H9 (cell line): ENCODE data around the gene ATG101. TPM values are rescaled to one million over a fixed set of nuclear protein-coding genes. Genes with fewer than 3 reads are reported as not detected.

Experiments used
- DNase-seq: peaks from one replicate; pipeline ENCODE4 v3.0.0-alpha.2; 2017
- H2AFZ ChIP-seq: one replicate; pipeline ENCODE4 v1.6.1; 2013; ENCODE audit warnings: mild to moderate bottlenecking, low read length, control low read depth, moderate library complexity
- H2AK5ac ChIP-seq: 2 replicates; pipeline ENCODE4 v1.6.1; 2013; ENCODE audit warnings: low read length, control low read depth, mixed read lengths; ENCODE audit not compliant: insufficient read length
- H2BK120ac ChIP-seq: one replicate; pipeline ENCODE4 v1.6.1; 2013; ENCODE audit warnings: low read depth, mild to moderate bottlenecking, low read length, control low read depth, inconsistent platforms; ENCODE audit not compliant: poor library complexity, severe bottlenecking
- H2BK12ac ChIP-seq: 2 replicates; pipeline ENCODE4 v1.6.1; 2013; ENCODE audit warnings: low read length, control low read depth, mixed read lengths, low read depth; ENCODE audit not compliant: insufficient read length
- H2BK15ac ChIP-seq: 2 replicates; pipeline ENCODE4 v1.6.1; 2013; ENCODE audit warnings: low read depth, low read length, control low read depth
- H2BK20ac ChIP-seq: one replicate; pipeline ENCODE4 v1.6.1; 2013; ENCODE audit warnings: low read depth, mild to moderate bottlenecking, low read length, control low read depth, inconsistent platforms; ENCODE audit not compliant: poor library complexity, severe bottlenecking
- H2BK5ac ChIP-seq: 2 replicates; pipeline ENCODE4 v1.6.1; 2013; ENCODE audit warnings: low read length, control low read depth, mixed read lengths; ENCODE audit not compliant: insufficient read length
- H3K14ac ChIP-seq: 2 replicates; pipeline ENCODE4 v1.6.1; 2013; ENCODE audit warnings: low read length, control low read depth; ENCODE audit not compliant: insufficient read depth
- H3K18ac ChIP-seq: 2 replicates; pipeline ENCODE4 v1.6.1; 2013; ENCODE audit warnings: low read depth, mild to moderate bottlenecking, mixed read lengths, low read length, control low read depth; ENCODE audit not compliant: insufficient read length
- H3K23ac ChIP-seq: 2 replicates; pipeline ENCODE4 v1.6.1; 2013; ENCODE audit warnings: low read length, control low read depth, mixed read lengths, low read depth; ENCODE audit not compliant: insufficient read length
- H3K23me2 ChIP-seq: 2 replicates; pipeline ENCODE4 v1.6.1; 2013; ENCODE audit warnings: low read depth, mild to moderate bottlenecking, mixed read lengths, low read length, control low read depth; ENCODE audit not compliant: insufficient read length, poor library complexity, severe bottlenecking
- H3K27ac ChIP-seq: 2 replicates; pipeline ENCODE4 v1.5.1; 2013; ENCODE audit warnings: low read length, control low read depth, mixed read lengths, low read depth; ENCODE audit not compliant: insufficient read length
- H3K27me3 ChIP-seq: 2 replicates; pipeline ENCODE4 v1.6.1; 2013; ENCODE audit warnings: low read length, control low read depth, inconsistent platforms; ENCODE audit not compliant: insufficient read depth
- H3K4ac ChIP-seq: 2 replicates; pipeline ENCODE4 v1.6.1; 2013; ENCODE audit warnings: low read depth, mild to moderate bottlenecking, control low read depth, inconsistent platforms, low read length, moderate library complexity
- H3K4me1 ChIP-seq: 2 replicates; pipeline ENCODE4 v1.6.1; 2013; ENCODE audit warnings: low read length, control low read depth, inconsistent platforms; ENCODE audit not compliant: insufficient read depth
- H3K4me2 ChIP-seq: 2 replicates; pipeline ENCODE4 v1.6.1; 2013; ENCODE audit warnings: low read length, control low read depth, mixed read lengths; ENCODE audit not compliant: insufficient read length, insufficient read depth
- H3K56ac ChIP-seq: 2 replicates; pipeline ENCODE4 v1.6.1; 2013; ENCODE audit warnings: low read depth, mild to moderate bottlenecking, mixed read lengths, low read length, control low read depth; ENCODE audit not compliant: insufficient read length
- H3K79me1 ChIP-seq: 2 replicates; pipeline ENCODE4 v1.6.1; 2013; ENCODE audit warnings: low read depth, mild to moderate bottlenecking, moderate library complexity, low read length, control low read depth, inconsistent platforms; ENCODE audit not compliant: insufficient read depth, poor library complexity, severe bottlenecking
- H3K79me2 ChIP-seq: 2 replicates; pipeline ENCODE4 v1.6.1; 2013; ENCODE audit warnings: low read length, control low read depth, inconsistent platforms; ENCODE audit not compliant: insufficient read depth
- H3K9ac ChIP-seq: 2 replicates; pipeline ENCODE4 v1.6.1; 2013; ENCODE audit warnings: low read length, control low read depth, mixed read lengths; ENCODE audit not compliant: insufficient read length; ENCODE audit errors: extremely low read depth
- H3K9me3 ChIP-seq: one replicate; pipeline ENCODE4 v1.6.1; 2013; ENCODE audit warnings: low read depth, low read length, inconsistent platforms; ENCODE audit not compliant: control insufficient read depth
- H3T11ph ChIP-seq: one replicate; pipeline ENCODE4 v1.6.1; 2013; ENCODE audit warnings: mild to moderate bottlenecking, low read length, control low read depth, inconsistent platforms
- H4K20me1 ChIP-seq: one replicate; pipeline ENCODE4 v1.6.1; 2013; ENCODE audit not compliant: control insufficient read depth, insufficient read length, insufficient read depth
- H4K5ac ChIP-seq: 2 replicates; pipeline ENCODE4 v1.6.1; 2013; ENCODE audit warnings: low read depth, mild to moderate bottlenecking, mixed read lengths, low read length, control low read depth; ENCODE audit not compliant: insufficient read length
- H4K8ac ChIP-seq: replicated peaks from 2 replicates; pipeline ENCODE4 v1.6.1; 2013; ENCODE audit warnings: low read length, control low read depth, mixed read lengths, low read depth; ENCODE audit not compliant: insufficient read length
- H4K91ac ChIP-seq: 2 replicates; pipeline ENCODE4 v1.6.1; 2013; ENCODE audit warnings: low read depth, mild to moderate bottlenecking, moderate library complexity, mixed read lengths, low read length, control low read depth; ENCODE audit not compliant: insufficient read length
- H3K27ac Mint-ChIP-seq, 3 experiments: 2 replicates in 2 of 3; 3 replicates in 1 of 3; pipeline ENCODE4 v1.8.0; 2020 to 2021; ENCODE audit warnings: mixed read lengths in 3 of 3, mild to moderate bottlenecking in 1 of 3, moderate library complexity in 1 of 3
- H3K27me3 Mint-ChIP-seq: 2 replicates; pipeline ENCODE4 v1.8.0; 2021; ENCODE audit warnings: low read depth, mild to moderate bottlenecking, moderate library complexity, mixed read lengths
- H3K36me3 Mint-ChIP-seq, 3 experiments: 2 replicates in 2 of 3; 3 replicates in 1 of 3; pipeline ENCODE4 v1.8.0; 2020 to 2021; ENCODE audit warnings: low read depth in 3 of 3, mixed read lengths in 3 of 3; ENCODE audit not compliant: insufficient read depth in 1 of 3
- H3K4me1 Mint-ChIP-seq, 2 experiments: 2 replicates each; pipeline ENCODE4 v1.8.0; 2020; ENCODE audit warnings: mixed read lengths in 2 of 2
- H3K4me3 Mint-ChIP-seq, 2 experiments: 2 replicates in 1 of 2; 3 replicates in 1 of 2; pipeline ENCODE4 v1.8.0; 2020 to 2021; ENCODE audit warnings: mild to moderate bottlenecking in 2 of 2, mixed read lengths in 2 of 2, moderate library complexity in 1 of 2
- H3K9me3 Mint-ChIP-seq, 2 experiments: 2 replicates in 1 of 2; 3 replicates in 1 of 2; pipeline ENCODE4 v1.8.0; 2020; ENCODE audit warnings: mild to moderate bottlenecking in 2 of 2, mixed read lengths in 2 of 2, moderate library complexity in 1 of 2
- WGBS: extraction: QIAGEN DNeasy Blood & Tissue Kit; methylation state at CpG from one replicate; pipeline ENCODE4 v1.1.7; 2013; ENCODE audit warnings: missing lambda C conversion rate, low lambda C conversion rate, mixed read lengths; ENCODE audit not compliant: insufficient read length; ENCODE audit errors: extremely low coverage; 5-methylcytosine and 5-hydroxymethylcytosine counted together
- total RNA-seq: library from RNA; stranded (reverse); gene quantifications from 2 replicates; pipeline ENCODE4 v1.2.1, GENCODE V29; 2021
- TF ChIP-seq, protein P1 (sequence below): fragments of 200-600 bp; sonication (generic); conservative IDR thresholded peaks from 3 replicates; pipeline ENCODE4 v1.8.0; 2021; ENCODE audit warnings: antibody characterized with exemption, mild to moderate bottlenecking

ATG101 gene
- total RNA-seq, 1 experiment from 2014 or later: 58.3 TPM

DNA sequence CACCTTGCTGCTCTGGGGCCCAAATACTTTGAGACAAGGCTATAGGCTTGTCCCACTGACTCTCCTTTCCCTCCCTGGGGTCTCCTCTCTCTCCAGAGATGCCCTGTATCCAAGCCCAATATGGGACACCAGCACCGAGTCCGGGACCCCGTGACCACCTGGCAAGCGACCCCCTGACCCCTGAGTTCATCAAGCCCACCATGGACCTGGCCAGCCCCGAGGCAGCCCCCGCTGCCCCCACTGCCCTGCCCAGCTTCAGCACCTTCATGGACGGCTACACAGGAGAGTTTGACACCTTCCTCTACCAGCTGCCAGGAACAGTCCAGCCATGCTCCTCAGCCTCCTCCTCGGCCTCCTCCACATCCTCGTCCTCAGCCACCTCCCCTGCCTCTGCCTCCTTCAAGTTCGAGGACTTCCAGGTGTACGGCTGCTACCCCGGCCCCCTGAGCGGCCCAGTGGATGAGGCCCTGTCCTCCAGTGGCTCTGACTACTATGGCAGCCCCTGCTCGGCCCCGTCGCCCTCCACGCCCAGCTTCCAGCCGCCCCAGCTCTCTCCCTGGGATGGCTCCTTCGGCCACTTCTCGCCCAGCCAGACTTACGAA lies 15.4 kb upstream of the ATG101 start:
- Histone ChIP-seq H3K14ac (no peak overlapping the region), H3K9me3 (no peaks in the 10 kb centered on the region), H3K4me1 (no peaks in the 10 kb centered on the region; the same call in 1 of the 2 replicates), H2BK5ac (no peak overlapping the region), H2BK12ac (no peak overlapping the region), H4K5ac (no peak overlapping the region), H3K79me2 (no peaks in the 10 kb centered on the region), H4K20me1 (no peaks in the 10 kb centered on the region), H3K56ac (no peak overlapping the region), H2BK15ac (no peak overlapping the region), H3K23ac (no peak overlapping the region), H3K18ac (no peak overlapping the region), H2AFZ (no peak overlapping the region), H2AK5ac (no peak overlapping the region), H3K4ac (no peak overlapping the region), H4K91ac (no peak overlapping the region), H3K27ac (no peak overlapping the region), H4K8ac (no peak overlapping the region), H2BK20ac (no peak overlapping the region), H3K79me1 (no peaks in the 10 kb centered on the region), H2BK120ac (no peak overlapping the region), H3K9ac (no peak overlapping the region), H3K27me3 (peaks cover 3% of the 10 kb centered on the region; the same call in 1 of the 2 replicates), H3K23me2 (peaks cover 17% of the 10 kb centered on the region), H3T11ph (no peak overlapping the region), H3K4me2 (no peak overlapping the region)
- H3K4me1 Mint-ChIP-seq: peaks cover 23 to 28% of the 10 kb centered on the region in 2 experiments
- DNase-seq: no peak
- no peaks in the 10 kb centered on the region; a peak in 1 of 5 replicates for H3K9me3 Mint-ChIP-seq
- H3K36me3 Mint-ChIP-seq: peaks cover 0 to 28% (median 26%) of the 10 kb centered on the region in 3 experiments; a peak in 6 of 7 replicates
- WGBS: no CpG with 5 or more reads among the region's 21 CpGs
- peaks cover 35% of the 10 kb centered on the region for H3K27me3 Mint-ChIP-seq
- no peak overlapping the region for H3K4me3 Mint-ChIP-seq
- no peak overlapping the region for H3K27ac Mint-ChIP-seq
- TF ChIP-seq, protein P1, sequence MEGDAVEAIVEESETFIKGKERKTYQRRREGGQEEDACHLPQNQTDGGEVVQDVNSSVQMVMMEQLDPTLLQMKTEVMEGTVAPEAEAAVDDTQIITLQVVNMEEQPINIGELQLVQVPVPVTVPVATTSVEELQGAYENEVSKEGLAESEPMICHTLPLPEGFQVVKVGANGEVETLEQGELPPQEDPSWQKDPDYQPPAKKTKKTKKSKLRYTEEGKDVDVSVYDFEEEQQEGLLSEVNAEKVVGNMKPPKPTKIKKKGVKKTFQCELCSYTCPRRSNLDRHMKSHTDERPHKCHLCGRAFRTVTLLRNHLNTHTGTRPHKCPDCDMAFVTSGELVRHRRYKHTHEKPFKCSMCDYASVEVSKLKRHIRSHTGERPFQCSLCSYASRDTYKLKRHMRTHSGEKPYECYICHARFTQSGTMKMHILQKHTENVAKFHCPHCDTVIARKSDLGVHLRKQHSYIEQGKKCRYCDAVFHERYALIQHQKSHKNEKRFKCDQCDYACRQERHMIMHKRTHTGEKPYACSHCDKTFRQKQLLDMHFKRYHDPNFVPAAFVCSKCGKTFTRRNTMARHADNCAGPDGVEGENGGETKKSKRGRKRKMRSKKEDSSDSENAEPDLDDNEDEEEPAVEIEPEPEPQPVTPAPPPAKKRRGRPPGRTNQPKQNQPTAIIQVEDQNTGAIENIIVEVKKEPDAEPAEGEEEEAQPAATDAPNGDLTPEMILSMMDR: no peak
